Activated CD4-positive, alpha-beta T cell treated with anti-CD3 and anti-CD28 coated beads for 36 hours (primary cell): ENCODE results near the gene RBMS1. TPM values are rescaled to one million over a fixed set of nuclear protein-coding genes. Genes with fewer than 3 reads are reported as not detected.

Experiments used
- ATAC-seq: fragments of 200-7000 bp; cut with Tn5 transposase; one replicate; pipeline ENCODE4 v1.10.0; 2021; ENCODE audit warnings: mild to moderate bottlenecking, moderate library complexity
- CTCF ChIA-PET: fragments of 350-600 bp; sonication (Branson Sonifier 250); formaldehyde crosslinking; loops from one replicate; lab custom pipeline; 2021; ENCODE audit warnings: antibody characterized with exemption; lab: Charles Lee
- POLR2A ChIA-PET: fragments of 350-600 bp; sonication (Branson Sonifier 250); formaldehyde crosslinking; loops from one replicate; lab custom pipeline; 2021; ENCODE audit warnings: antibody characterized with exemption, inconsistent platforms; lab: Charles Lee
- DNase-seq: peaks from one replicate; pipeline ENCODE4 v3.0.0-alpha.2; 2020
- H3K27ac Mint-ChIP-seq: one replicate; pipeline ENCODE4 v1.8.0; 2021; ENCODE audit warnings: mixed read lengths
- H3K27me3 Mint-ChIP-seq: one replicate; pipeline ENCODE4 v1.8.0; 2021; ENCODE audit warnings: mixed read lengths
- H3K36me3 Mint-ChIP-seq: one replicate; pipeline ENCODE4 v1.8.0; 2021; ENCODE audit warnings: low read depth, mixed read lengths
- H3K4me1 Mint-ChIP-seq: one replicate; pipeline ENCODE4 v1.8.0; 2021; ENCODE audit warnings: mixed read lengths
- H3K4me3 Mint-ChIP-seq: one replicate; pipeline ENCODE4 v1.8.0; 2021; ENCODE audit warnings: mild to moderate bottlenecking, moderate library complexity, mixed read lengths
- H3K9me3 Mint-ChIP-seq: one replicate; pipeline ENCODE4 v1.8.0; 2021; ENCODE audit warnings: low read depth, mixed read lengths
- intact Hi-C, 2 experiments: fragments of 100-400 bp; cut with DNase I in 1 of 2; cut with micrococcal nuclease in 1 of 2; formaldehyde crosslinking; loops; one replicate each; pipeline versions ENCODE4 v1.14.2 to v1.15.1; 2022 to 2024; cut with DNase I, micrococcal nuclease
- total RNA-seq, 2 experiments: library from RNA; stranded (reverse); gene quantifications; one replicate each; pipeline ENCODE4 v1.2.3, GENCODE V29; 2021

RBMS1 gene
- total RNA-seq, 2 experiments from 2014 or later, result 39.3 to 47.7 TPM

DNA sequence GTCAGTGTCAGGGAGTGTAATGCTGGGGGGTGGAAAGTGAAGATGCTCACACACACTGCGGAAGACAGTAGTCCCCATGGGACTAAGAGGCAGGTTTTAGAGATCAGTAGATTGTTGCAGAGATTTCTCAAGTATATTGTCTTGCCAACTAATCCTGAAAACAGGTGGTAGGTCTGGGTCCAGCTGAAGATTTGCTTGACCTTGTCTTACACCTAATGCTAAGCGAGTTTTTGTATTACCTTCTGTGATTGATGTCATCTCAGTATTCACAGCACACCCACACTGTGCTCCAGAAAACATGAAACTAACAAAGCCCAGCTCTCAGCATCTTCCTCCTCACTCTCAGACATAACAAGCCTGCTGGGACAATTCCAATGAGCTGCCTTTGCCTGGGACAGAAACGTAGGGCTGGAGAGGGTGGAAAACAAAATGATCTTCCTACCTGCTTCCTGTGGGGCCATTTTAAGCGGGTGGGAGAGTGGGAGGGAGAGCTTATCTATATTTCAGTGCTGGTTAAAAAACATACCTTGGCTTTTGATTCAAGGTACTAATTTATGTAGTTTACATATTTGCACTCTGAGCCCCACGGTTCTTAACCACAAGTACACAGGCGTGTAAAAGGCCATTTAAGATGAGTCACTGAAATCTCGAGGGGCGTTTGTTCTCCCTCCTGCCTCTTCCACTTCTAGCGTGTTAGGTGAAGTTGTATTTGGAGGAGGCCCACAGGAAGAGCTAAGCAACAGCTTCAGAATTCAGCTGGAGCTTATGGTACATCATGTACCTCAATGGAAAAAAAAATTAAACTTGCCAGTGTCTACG is 23.1 kb upstream of the RBMS1 start:
- no peaks in the 10 kb centered on the region for H3K9me3 Mint-ChIP-seq
- peak overlapping the region; percentile 69 for H3K27ac Mint-ChIP-seq
- CTCF ChIA-PET, result interaction anchor here (0.5 to 1.9 kb wide), 4 partner anchors 47 to 447 kb away, joined by 4 to 7 read pairs (median 5); no protein-coding TSS in a partner anchor
- DNase-seq (peak; percentile 40), ATAC-seq (peak; percentile 82)
- no peaks in the 10 kb centered on the region for H3K36me3 Mint-ChIP-seq
- peaks cover 36% of the 10 kb centered on the region for H3K4me1 Mint-ChIP-seq
- intact Hi-C loops, result loop anchor here in 1 of 2 experiments (5.0 kb wide), 1 partner anchor 136 kb away; no protein-coding TSS in a partner anchor
- H3K27me3 Mint-ChIP-seq, result no peaks in the 10 kb centered on the region
- POLR2A ChIA-PET, result interaction anchor here (0.6 kb wide), 2 partner anchors 99 to 167 kb away, joined by 3 to 4 read pairs; no protein-coding TSS in a partner anchor
- H3K4me3 Mint-ChIP-seq, result peak overlapping the region; percentile 32

DNA sequence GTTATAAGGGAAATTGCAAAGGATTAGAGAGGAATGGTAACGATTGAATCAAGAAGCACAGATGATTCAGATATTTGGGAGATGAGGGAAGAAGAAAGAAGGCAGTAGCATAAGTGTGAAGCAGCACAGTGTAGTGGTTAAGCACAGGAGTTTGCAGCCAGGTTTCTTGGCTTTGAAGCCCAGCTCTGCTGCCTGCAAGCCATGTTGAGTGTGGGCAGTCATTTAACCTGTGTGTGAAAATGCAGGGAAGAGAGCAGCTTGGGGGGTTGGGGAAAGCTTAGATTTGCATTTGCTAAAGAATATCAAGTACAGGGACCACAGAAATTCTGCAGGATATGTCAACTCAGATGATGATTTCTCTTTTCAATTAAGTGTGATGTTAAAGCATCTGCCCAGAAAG is 21.5 kb upstream of the RBMS1 start:
- H3K27ac Mint-ChIP-seq, result no peak overlapping the region
- H3K4me3 Mint-ChIP-seq, result no peak overlapping the region
- ATAC-seq (no peak), DNase-seq (no peak)
- no peaks in the 10 kb centered on the region for H3K36me3 Mint-ChIP-seq
- POLR2A ChIA-PET, result no interaction called here
- H3K4me1 Mint-ChIP-seq, result peaks cover 39% of the 10 kb centered on the region
- CTCF ChIA-PET, result interaction anchor here (0.5 to 0.9 kb wide), 2 partner anchors 52 to 264 kb away, joined by 3 to 4 read pairs; no protein-coding TSS in a partner anchor
- H3K9me3 Mint-ChIP-seq, result no peaks in the 10 kb centered on the region
- intact Hi-C loops, result loop anchor here in 1 of 2 experiments (5.0 kb wide), 1 partner anchor 137 kb away; no protein-coding TSS in a partner anchor
- H3K27me3 Mint-ChIP-seq, result no peaks in the 10 kb centered on the region

DNA sequence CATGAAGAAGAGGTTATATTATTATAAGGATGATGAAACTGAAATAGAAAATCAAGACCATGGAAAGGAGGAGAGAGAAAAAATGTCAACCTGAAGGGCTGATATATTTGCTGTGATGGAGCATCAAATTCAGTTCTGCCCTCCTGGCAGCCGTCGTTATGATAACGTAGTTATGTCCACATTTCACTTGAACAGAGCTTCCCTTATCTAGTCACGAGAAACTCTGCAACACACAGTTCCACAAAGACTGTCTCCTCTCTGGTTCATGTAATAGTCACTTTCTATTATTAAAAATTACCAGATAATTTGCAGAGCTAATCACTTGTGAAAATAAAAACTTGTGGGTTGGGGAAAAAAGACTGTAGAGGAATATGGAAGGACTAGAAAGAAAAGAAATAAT is 19.5 kb upstream of the RBMS1 start:
- DNase-seq (no peak), ATAC-seq (no peak)
- H3K27ac Mint-ChIP-seq, result no peak overlapping the region
- H3K9me3 Mint-ChIP-seq, result no peaks in the 10 kb centered on the region
- intact Hi-C loops, result no loop called here
- CTCF ChIA-PET, result interaction anchor here (1.1 kb wide), 1 partner anchor 17 kb away, joined by 3 read pairs; no protein-coding TSS in a partner anchor
- no peaks in the 10 kb centered on the region for H3K36me3 Mint-ChIP-seq
- H3K27me3 Mint-ChIP-seq, result peaks cover 6% of the 10 kb centered on the region
- POLR2A ChIA-PET, result no interaction called here
- H3K4me1 Mint-ChIP-seq, result peaks cover 42% of the 10 kb centered on the region
- no peak overlapping the region for H3K4me3 Mint-ChIP-seq

DNA sequence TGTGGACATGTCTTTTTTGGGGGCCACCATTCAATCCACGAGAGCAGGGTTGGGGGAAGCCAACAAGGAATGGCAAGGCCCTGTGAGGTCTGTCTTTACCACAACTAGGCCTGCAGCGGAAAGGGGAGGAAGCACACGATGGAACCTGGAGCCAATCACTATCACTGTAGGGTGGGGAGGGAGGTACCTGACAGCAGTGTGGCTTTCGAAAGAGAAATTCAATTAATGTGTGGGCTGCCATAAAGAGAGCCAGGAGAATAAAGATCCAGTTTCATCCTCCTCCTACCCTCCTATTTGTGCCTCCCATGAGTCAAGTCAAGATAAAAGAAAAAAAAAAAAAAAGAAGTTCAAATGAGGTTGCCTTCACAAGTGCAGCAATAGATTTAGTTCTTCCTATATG is 18.9 kb upstream of the RBMS1 start:
- Mint-ChIP-seq H3K27me3 (peaks cover 6% of the 10 kb centered on the region), H3K4me1 (peaks cover 44% of the 10 kb centered on the region), H3K36me3 (no peaks in the 10 kb centered on the region), H3K4me3 (no peak overlapping the region), H3K9me3 (no peaks in the 10 kb centered on the region), H3K27ac (peak overlapping the region; percentile 10)
- ChIA-PET POLR2A (no interaction called here), CTCF (no interaction called here)
- peak; percentile 57 for ATAC-seq
- intact Hi-C loops, result no loop called here
- peak; percentile 18 for DNase-seq

DNA sequence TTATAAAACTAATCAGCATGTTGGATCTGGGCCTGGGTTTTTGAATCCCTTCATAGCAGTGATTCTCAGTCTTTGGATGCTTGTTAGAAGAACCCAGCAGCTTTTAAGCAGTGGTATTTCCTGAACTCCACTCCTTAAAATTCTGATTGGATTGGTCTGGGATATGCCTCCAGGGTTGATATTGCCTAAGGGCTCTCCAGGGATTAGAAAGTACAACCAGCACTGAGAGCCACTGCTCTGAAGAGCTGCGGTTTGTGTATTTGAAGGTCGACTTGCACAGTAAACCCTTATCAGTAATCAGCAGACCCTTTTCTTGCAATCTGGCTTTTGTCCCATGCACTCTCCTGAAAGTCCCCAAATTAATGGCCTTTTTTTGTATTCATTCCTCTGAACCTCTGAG is 17.0 kb upstream of the RBMS1 start:
- ATAC-seq (no peak), DNase-seq (no peak)
- H3K36me3 Mint-ChIP-seq, result no peaks in the 10 kb centered on the region
- H3K4me1 Mint-ChIP-seq, result peaks cover 42% of the 10 kb centered on the region
- peaks cover 6% of the 10 kb centered on the region for H3K27me3 Mint-ChIP-seq
- no peak overlapping the region for H3K27ac Mint-ChIP-seq
- no peaks in the 10 kb centered on the region for H3K9me3 Mint-ChIP-seq
- ChIA-PET POLR2A (no interaction called here), CTCF (interaction anchor here (1.4 kb wide), 1 partner anchor 259 kb away, joined by 5 read pairs; no protein-coding TSS in a partner anchor)
- intact Hi-C loops, result no loop called here
- H3K4me3 Mint-ChIP-seq, result no peak overlapping the region

DNA sequence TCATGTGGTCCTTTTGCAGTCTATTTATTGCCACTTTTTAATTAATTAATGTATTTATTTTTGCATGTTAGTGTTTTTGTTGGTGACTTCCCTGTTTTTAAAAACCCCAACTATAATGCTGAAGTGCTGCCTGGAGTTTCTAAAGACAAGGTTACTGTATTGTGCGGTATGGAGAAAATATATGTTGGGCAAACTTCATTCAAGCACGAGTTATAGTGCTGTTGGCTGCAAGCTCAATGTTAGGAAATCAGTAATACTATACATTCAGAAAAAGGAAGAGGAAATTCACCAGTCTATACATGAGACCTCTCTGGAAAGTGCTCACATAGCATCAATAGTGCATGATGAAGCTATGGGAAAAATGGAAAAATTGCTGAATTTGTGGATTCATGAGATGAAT is 15.4 kb upstream of the RBMS1 start:
- Mint-ChIP-seq H3K36me3 (no peaks in the 10 kb centered on the region), H3K27me3 (peaks cover 6% of the 10 kb centered on the region), H3K4me1 (peaks cover 35% of the 10 kb centered on the region), H3K4me3 (no peak overlapping the region), H3K27ac (no peak overlapping the region), H3K9me3 (no peaks in the 10 kb centered on the region)
- intact Hi-C loops, result no loop called here
- CTCF ChIA-PET, result no interaction called here
- POLR2A ChIA-PET, result no interaction called here
- ATAC-seq (no peak), DNase-seq (no peak)

DNA sequence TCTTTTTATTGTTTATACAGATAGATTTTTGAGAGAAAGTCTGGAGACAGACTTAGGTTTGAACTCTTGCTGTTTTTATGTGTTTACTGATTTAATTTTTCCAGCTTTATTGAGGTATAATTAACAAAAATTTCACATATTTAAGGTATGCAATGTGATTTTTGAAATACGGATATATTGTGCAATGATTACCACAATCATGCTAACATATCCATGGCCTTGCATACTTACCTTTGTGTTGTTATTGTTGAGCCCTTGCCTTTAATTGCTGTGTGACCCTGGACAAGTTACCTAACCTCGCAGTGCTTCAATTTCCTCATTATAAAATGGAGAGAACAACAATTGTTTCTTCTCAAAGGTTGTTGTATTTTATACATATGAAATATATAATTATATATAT is 13.9 kb upstream of the RBMS1 start:
- ChIA-PET CTCF (no interaction called here), POLR2A (no interaction called here)
- peaks cover 30% of the 10 kb centered on the region for H3K4me1 Mint-ChIP-seq
- H3K9me3 Mint-ChIP-seq, result no peaks in the 10 kb centered on the region
- no peaks in the 10 kb centered on the region for H3K36me3 Mint-ChIP-seq
- intact Hi-C loops, result no loop called here
- no peak for ATAC-seq
- no peak overlapping the region for H3K27ac Mint-ChIP-seq
- peaks cover 6% of the 10 kb centered on the region for H3K27me3 Mint-ChIP-seq
- no peak for DNase-seq
- no peak overlapping the region for H3K4me3 Mint-ChIP-seq

DNA sequence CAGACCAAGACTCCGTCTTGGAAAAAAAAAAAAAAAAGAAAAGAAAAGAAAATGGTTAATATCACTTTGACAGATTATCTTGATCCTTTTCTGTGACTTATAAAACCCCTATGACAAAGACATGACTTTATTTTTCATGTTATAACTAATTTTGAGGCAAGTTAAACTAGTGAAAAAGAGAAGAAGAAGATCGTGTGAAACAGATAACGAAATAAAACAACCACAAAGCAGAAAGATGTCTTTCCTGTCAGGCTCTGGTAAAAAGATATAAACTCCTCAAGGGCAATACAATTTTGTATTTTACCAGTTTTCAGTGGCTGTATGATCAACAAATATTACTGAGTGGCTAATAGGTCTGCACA is 13.4 kb upstream of the RBMS1 start:
- peak overlapping the region; percentile 16 for H3K4me3 Mint-ChIP-seq

DNA sequence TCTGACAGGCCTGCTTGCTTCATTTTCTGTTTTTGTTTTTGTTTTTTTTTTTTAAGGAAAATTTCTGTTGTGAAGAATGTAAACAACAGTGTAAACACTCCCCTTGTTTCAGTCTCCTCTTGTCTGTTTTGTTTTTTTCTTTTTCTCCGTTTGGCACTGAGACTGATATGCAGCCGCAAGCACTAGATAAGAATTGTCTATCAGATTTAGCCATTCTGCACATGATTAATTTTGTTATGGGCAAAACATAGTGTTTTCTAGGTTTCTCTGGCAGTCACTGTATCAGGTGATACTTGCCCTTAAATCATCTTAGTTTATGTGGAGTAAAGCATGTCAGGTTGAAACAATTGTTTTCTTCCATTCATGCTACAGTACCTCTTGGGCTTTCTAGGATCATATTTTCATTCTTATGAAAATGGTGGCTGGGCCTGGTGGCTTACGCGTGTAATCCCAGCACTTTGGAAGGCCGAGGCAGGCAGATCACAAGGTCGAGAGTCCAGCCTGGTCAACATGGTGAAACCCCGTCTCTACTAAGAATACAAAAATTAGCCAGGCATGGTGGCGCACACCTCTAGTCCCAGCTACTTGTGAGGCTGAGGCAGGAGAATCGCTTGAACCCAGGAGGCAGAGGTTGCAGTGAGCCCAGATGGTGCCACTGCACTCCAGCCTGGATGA is 12.9 kb upstream of the RBMS1 start:
- Mint-ChIP-seq H3K4me1 (peaks cover 28% of the 10 kb centered on the region), H3K36me3 (no peaks in the 10 kb centered on the region), H3K27ac (no peak overlapping the region), H3K27me3 (peaks cover 6% of the 10 kb centered on the region), H3K9me3 (no peaks in the 10 kb centered on the region), H3K4me3 (peak overlapping the region; percentile 16)
- ChIA-PET CTCF (no interaction called here), POLR2A (no interaction called here)
- intact Hi-C loops, result no loop called here
- ATAC-seq, result peak; percentile 17
- DNase-seq, result no peak

More for the DNA sequence above, 13.4 kb upstream of the RBMS1 start:
- no peak for DNase-seq
- Mint-ChIP-seq H3K27me3 (peaks cover 6% of the 10 kb centered on the region), H3K4me1 (peaks cover 26% of the 10 kb centered on the region), H3K36me3 (no peaks in the 10 kb centered on the region), H3K27ac (no peak overlapping the region), H3K9me3 (no peaks in the 10 kb centered on the region)
- ChIA-PET POLR2A (no interaction called here), CTCF (no interaction called here)
- intact Hi-C loops, result no loop called here
- ATAC-seq, result peak; percentile 73

DNA sequence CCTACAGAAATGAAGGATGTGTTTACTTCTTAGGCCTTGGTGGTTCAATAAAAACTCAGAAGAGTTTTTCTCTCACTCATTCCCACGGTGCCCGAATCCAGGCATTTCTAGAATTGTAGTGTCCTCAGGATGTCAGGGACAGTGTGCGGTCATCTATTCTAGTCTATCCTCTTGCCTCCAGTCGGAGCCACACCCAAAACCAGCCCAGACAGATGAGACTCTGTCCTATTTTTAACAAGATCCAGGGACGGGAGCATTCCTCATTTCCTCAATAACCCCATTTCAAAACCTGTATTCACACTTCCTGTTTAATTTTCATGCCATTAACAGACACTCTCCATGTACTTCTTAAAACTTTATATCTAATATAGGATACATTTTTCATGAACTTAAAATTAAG is 11.6 kb upstream of the RBMS1 start:
- no peaks in the 10 kb centered on the region for H3K9me3 Mint-ChIP-seq
- H3K27ac Mint-ChIP-seq, result no peak overlapping the region
- intact Hi-C loops, result no loop called here
- H3K36me3 Mint-ChIP-seq, result no peaks in the 10 kb centered on the region
- H3K27me3 Mint-ChIP-seq, result peaks cover 6% of the 10 kb centered on the region
- H3K4me1 Mint-ChIP-seq, result peaks cover 26% of the 10 kb centered on the region
- H3K4me3 Mint-ChIP-seq, result no peak overlapping the region
- DNase-seq (no peak), ATAC-seq (no peak)
- POLR2A ChIA-PET, result no interaction called here
- CTCF ChIA-PET, result no interaction called here

DNA sequence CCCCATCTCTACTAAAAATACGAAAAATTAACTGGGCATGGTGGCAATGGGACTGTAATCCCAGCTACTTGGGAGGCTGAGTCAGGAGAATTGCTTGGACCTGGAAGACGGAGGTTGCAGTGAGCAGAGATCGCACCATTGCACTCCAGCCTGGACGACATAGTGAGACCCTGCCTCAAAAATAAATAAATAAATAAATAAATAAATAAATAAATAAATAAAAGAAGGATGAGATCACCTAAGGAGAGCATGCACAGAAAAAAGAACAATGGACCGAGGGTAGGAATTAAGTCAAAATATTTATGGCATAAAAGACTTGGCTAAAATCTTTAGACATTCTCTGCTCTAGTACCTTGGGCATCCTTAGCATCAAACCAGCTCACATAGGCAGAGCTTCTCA is 8.9 kb upstream of the RBMS1 start:
- CTCF ChIA-PET, result no interaction called here
- H3K36me3 Mint-ChIP-seq, result no peaks in the 10 kb centered on the region
- intact Hi-C loops, result no loop called here

More for the DNA sequence above, 8.9 kb upstream of the RBMS1 start:
- H3K9me3 Mint-ChIP-seq, result no peaks in the 10 kb centered on the region
- no peak overlapping the region for H3K27ac Mint-ChIP-seq
- H3K4me1 Mint-ChIP-seq, result peaks cover 21% of the 10 kb centered on the region
- DNase-seq (no peak), ATAC-seq (no peak)
- no peaks in the 10 kb centered on the region for H3K27me3 Mint-ChIP-seq
- no peak overlapping the region for H3K4me3 Mint-ChIP-seq
- POLR2A ChIA-PET, result no interaction called here
